GM18907 (cell line): Measurements from ENCODE around the gene BCL2.
A peak's percentile ranks its signal among the peaks of the same experiment; 100 is the strongest.
"Not testable (repeated sequence)": the region's sequence is repeated elsewhere in the genome, so short reads cannot be mapped to it uniquely, and the experiment has no call there.

Experiments
- ATAC-seq: cut with Tn5 transposase; IDR thresholded peaks from one replicate; pipeline ENCODE4 v1.9.1; 2021; ENCODE audit warnings: mild to moderate bottlenecking, moderate library complexity; ENCODE audit not compliant: unreplicated experiment

BCL2 gene

GRCh38 chr18:63319383-63320122 is at the start of gene BCL2:
TSS of gene BCL2 (minus strand) at chr18:63319769.
- peak; percentile 16 for ATAC-seq

GRCh38 chr18:63368611-63369010 is 49.0 kb upstream of the BCL2 start:
- no peak for ATAC-seq

GRCh38 chr18:63367053-63367953 is 47.7 kb upstream of the BCL2 start, which contains the start of gene KDSR:
TSS of gene KDSR (minus strand) at chr18:63367206. CDS start at chr18:63367118, 88 bp downstream.
- peak; percentile 90 for ATAC-seq

- peak; percentile 42 for ATAC-seq
Observed at GRCh38 chr18:63366213-63367052, 46.9 kb upstream of the BCL2 start.

GRCh38 chr18:63365876-63366212 is 46.3 kb upstream of the BCL2 start:
- no peak for ATAC-seq

- no peak for ATAC-seq
Observed at GRCh38 chr18:63363951-63364350, 44.4 kb upstream of the BCL2 start.

- ATAC-seq, result not testable (repeated sequence)
Observed at GRCh38 chr18:63363420-63363819, 43.9 kb upstream of the BCL2 start.

- ATAC-seq, result no peak
Observed at GRCh38 chr18:63356272-63356896, 36.8 kb upstream of the BCL2 start.

GRCh38 chr18:63350230-63350629 is 30.7 kb upstream of the BCL2 start:
- ATAC-seq, result no peak

- ATAC-seq, result peak; percentile 52
Observed at GRCh38 chr18:63348508-63349136, 29.1 kb upstream of the BCL2 start.

GRCh38 chr18:63346480-63347183 is 27.1 kb upstream of the BCL2 start:
- no peak for ATAC-seq

GRCh38 chr18:63346031-63346430 is 26.5 kb upstream of the BCL2 start:
- no peak for ATAC-seq

GRCh38 chr18:63344918-63345317 is 25.3 kb upstream of the BCL2 start:
- no peak for ATAC-seq

GRCh38 chr18:63344263-63344662 is 24.7 kb upstream of the BCL2 start:
- ATAC-seq, result no peak

GRCh38 chr18:63342206-63342605 is 22.6 kb upstream of the BCL2 start:
- ATAC-seq, result peak; percentile 70

GRCh38 chr18:63339920-63340484 is 20.4 kb upstream of the BCL2 start:
- ATAC-seq, result peak; percentile 44

- ATAC-seq, result no peak
Observed at GRCh38 chr18:63336366-63337099, 17.0 kb upstream of the BCL2 start.

- ATAC-seq, result no peak
Observed at GRCh38 chr18:63331105-63331504, 11.5 kb upstream of the BCL2 start.
